ENCODE results near the gene GAB3.

GAB3 gene

DNA sequence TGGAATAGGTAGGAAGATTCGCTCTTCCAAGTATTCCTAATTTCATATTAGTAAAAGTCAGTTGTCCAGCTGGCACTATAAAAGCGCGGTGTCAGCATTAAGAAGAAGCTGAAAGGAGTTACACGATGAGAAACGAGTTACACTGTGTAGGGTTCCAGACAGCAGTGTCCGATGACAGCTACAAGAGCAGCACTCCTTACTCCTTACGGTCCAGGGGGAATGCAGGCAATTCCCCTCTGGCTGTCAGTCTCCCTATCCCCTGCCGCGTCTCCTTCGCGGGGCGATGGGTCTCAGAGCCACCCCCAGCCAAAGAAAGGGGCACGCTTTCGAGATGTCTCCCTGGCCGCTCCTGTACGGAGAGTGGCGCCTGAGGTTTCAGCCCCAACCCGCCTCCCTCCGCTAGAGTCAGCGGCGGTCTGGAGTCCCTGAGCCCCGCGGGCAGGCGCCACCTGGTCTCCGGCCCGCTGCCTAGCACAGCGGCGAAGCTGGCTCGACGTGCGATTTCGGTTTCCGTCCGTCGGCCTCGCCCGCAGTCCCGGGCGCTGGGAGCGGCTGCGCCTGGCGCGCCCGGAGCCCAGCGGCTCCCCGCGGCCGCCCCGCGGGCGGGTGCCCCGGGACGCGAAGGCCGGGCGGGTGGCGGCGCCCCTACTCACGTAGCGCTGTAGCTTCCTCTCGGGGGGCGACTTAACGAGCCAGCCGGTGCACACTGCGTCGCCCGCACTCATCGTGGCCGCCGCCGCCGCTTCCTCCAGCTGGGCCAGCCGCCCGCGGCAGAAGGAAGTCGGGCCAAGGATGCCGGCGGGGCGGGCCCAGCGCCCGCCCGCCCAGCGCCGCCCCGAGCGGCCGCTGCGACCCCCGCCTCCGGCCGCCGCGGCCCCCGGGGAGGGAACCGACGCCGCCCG, at the start of gene GAB3:
GAB3 (minus strand) TSS at position 777 of the 902 bp plus-strand sequence; CDS start at position 725, 52 bp downstream.
- no peak for DNase-seq

DNA sequence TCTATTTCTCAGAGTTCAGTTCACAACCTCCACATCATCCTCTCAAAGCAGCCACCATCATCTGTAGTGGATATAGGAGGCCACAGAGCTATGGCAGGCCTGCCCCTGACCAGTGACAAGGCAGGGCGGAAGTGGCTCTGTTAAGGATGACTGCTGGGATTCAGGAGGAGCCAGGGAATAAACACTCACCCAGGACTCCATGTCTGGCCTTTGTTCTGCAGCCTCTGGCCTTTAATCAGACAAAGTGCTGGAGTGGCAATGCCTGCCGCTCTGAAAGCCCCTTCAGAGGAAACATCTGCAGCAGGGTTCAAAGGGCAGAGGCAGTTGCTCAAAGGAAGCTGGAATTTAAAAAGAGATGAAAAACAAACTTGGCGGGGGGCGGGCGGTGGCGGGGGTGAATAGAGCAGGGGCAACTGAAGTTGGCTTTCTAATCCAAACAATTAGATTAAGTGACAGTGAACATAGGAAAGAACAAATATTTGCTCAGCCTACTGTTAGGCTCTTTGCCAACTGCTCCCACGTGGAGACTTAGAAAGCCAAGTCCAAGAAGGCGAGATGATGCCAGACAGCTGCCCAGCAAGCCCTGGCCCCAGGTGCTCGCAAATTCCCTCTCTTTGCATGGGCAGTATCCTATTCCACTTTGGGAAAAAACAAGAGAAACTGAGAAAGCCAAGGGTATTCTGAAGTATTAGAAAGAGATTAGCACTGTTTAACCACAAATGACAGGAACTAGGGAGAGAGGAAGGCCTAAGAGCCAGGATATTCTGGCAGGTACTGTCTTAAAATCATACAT, 48.9 kb upstream of the GAB3 start:
- no peak for DNase-seq

DNA sequence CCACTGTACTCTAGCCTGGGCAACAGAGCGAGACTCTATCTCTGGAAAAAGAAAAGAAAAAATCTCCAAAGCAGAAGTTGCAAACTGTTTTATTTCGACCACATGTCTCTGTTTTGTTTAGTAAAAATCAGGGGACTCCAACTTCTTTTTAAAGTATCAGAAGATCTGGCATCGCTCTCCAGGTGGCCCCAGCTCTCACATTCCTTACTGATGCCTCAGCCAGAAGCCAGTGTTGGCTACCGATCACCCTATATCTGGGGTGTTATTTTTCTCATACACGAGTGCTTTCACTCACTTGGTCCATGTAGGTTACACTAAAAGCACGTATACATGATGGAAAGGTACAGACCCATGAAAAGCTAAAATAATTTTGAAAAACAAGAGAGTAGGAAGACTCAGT, 46.1 kb upstream of the GAB3 start:
- DNase-seq: no peak

DNA sequence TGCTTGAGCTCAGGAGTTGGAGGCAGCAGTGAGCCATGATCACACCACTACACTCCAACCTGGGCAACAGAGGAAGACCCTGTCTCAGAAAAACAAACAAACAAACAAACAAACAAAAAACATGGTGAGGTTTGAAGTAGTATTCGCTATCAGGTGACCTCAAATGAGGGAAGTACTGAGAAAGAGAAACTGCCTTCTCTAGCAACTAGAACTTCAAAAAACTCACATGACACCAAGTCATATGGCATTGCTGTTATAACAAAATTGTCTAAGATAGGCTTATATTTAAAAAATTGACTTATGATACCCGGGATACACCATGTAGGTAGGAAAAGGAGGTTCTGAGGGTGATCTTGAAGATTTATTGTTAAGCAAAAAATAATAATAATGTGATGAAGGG, 44.1 kb upstream of the GAB3 start:
- DNase-seq: no peak

- no peak for DNase-seq
These were observed 42.4 kb upstream of the GAB3 start for GRCh38 chrX:154793084-154793795.

DNA sequence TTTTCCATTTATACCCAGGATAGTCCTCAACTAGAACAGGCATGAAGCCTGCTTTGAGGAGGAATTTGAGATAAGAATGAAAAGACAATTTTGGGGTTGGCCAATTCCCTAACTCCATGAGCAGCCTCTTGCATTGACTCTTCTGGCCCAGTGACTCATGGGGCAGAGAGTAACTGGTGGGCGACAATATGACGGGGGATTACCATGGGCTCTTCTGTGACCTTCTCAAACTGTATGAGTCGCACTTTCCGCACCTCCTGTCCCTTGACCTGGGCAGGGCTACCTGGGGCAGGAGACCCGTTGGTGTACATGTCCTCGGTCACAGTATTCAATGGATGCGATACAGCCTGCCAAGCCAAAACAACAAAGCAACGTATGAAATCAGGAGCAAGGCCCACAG, 41.1 kb upstream of the GAB3 start:
- DNase-seq: no peak

- no peak for DNase-seq
These were observed 40.6 kb upstream of the GAB3 start for GRCh38 chrX:154791467-154791866.

GRCh38 chrX:154785716-154786115, 34.8 kb upstream of the GAB3 start:
- DNase-seq: no peak

DNA sequence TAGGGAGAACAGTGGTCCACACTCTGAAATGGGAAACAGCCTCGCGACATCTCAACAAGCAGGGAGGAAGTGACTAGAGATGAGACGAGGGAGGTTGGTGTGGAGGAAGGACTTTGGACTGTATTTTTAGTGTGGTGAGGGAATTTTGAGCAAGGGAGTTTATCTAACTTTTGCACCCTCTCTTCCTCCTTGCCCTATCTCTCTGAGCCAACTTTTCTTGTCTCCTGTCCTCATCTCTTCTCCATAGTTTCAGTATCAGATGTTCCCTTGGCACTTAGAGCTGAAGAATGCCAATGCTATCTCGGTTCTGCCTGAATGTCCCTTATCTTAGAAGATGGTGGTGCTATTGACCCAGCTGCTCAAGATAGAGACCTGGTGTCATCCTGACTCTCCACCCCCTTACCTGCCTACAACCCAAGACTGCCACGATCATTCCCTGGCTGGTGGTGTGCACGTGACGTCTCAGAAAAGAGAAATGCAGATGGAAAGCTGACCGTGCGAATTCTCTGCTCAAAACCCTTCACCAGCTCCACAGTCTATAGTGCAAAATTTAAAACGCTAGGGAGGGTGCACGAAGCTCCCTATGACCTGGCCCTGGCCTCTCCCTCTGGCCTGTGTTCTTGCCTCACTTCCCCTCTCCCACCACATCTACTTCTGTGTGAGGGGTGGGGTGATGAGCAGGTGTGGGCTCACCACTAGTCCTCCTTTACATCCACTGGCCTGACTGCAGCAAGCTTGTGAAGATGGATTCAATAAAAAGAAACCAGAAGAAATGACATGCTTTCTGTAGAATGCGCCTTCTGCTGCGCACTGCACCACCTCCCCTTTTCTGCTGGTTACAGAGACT, 33.5 kb upstream of the GAB3 start:
- no peak for DNase-seq

- no peak for DNase-seq
These were observed 30.1 kb upstream of the GAB3 start for GRCh38 chrX:154780968-154781367.

DNA sequence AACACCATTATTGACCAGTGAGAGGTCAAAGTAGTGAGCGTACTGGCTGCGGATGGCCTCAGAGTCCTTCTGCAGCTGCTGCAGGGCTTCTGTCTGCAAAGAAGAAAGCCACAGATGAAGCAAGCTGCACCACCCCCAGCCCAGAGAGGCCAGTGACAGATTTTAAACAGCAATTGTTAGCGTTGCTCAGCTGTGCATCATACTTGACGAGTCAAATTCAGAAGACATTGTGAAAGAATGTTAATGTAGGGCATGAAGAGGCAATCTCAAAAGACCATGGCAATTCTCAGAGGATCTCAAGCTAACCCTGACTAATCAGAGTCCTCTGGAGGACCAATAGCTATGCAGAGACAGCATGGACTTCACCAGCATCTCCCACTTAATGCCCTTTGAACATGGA, 28.4 kb upstream of the GAB3 start:
- no peak for DNase-seq

DNA sequence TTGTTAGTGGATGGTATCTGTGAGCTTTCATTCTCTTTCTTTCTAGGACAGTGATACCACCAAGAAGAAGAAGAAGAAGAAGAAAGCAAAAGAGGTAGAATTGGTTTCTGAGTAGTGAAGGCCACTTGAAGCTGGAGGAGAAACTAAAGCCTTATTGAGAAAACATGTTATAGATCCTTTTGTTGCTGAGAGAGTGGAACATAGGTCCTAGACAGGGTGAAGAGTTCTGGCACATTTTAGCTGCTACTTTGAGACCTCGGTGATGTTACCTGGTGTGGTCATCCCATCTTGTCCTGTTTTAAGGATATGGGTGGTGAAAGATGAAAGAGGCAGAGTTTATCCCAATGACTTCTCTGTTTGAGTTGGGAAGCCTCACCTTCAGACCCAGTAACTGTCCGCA, 25.9 kb upstream of the GAB3 start:
- DNase-seq: no peak

GRCh38 chrX:154775419-154776349, 24.8 kb upstream of the GAB3 start:
- DNase-seq: peak; percentile 40

- DNase-seq: no peak
These were observed 23.7 kb upstream of the GAB3 start for GRCh38 chrX:154774622-154775021.

GRCh38 chrX:154762537-154763296, 11.8 kb upstream of the GAB3 start, which contains the start of gene DKC1:
DKC1 (plus strand) TSS chrX:154762864; CDS start chrX:154762966, 102 bp downstream.
- DNase-seq: peak; percentile 85

DNA sequence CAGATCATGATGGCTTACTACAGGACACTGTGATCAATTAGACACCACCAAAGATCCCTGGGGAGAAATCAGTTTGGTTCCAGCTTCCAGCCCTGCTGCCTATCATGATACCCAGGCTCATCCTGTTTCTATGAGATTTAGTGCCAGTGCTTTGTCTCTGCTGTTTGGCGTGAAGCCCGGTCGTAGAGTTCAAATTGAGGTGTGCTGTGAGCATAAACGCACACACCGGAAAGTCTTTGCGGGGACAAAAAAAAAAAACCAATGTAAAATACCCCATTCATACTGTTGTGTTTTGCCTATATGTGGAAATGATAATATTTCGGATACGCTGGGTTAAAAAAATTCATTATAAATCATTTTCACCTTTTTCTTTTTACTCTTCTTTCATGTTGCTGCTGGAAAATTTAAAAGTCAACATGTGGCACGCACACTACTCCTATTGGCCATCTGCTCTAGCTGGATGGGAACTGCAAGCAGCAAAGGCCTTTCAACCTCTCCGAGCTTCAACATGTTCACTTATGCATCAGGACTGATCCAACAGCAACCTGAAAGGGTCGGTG, 11.2 kb upstream of the GAB3 start:
- no peak for DNase-seq

- no peak for DNase-seq
These were observed 7.8 kb upstream of the GAB3 start for GRCh38 chrX:154758696-154759095.

- DNase-seq: no peak
These were observed 893 bp upstream of the GAB3 start for GRCh38 chrX:154751669-154752271.

DNA sequence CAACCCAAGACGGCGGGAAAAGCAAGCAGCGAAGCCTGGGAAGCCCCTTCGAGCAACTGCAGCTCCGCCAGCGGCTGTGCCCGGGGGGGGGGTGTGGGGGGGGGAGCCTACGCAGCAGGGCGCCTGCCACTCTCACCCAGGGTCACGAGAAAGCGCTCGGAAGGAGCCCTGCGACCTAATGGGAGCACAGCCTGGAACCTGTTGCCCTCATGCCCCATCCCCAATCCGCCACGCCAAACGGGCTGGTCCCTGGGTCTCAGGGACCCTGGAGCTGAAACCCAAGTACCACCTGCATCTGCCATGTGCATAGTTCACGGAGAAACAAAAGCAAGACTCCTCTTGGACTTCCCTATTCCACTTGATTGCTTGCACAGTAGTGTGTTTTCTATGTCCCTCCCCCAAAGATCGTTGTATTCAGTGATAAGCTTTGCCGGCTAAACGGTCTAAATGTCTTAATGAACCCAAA, 359 bp upstream of the GAB3 start:
- DNase-seq: no peak

Data from activated T-cell treated with anti-CD3 and anti-CD28 coated beads for 4 hours (primary cell).